GM20000 (cell line): Measurements from ENCODE around the gene CARD19.

ENCODE experiments used
- DNase-seq: peaks from one replicate; pipeline ENCODE4 v3.0.0; 2012; ENCODE audit warnings: low spot score
- CTCF ChIP-seq: IDR thresholded peaks from 2 replicates; pipeline ENCODE4 v1.5.1; 2012; ENCODE audit warnings: mild to moderate bottlenecking, control low read depth; ENCODE audit errors: extremely low read depth, missing control alignments

CARD19 gene

GRCh38 chr9:93077811-93078210 is 18.2 kb upstream of the CARD19 start:
- TF ChIP-seq CTCF, result no peak
- no peak for DNase-seq

- no peak for DNase-seq
- TF ChIP-seq CTCF, result no peak
Observed at GRCh38 chr9:93079371-93079770, 16.6 kb upstream of the CARD19 start.

GRCh38 chr9:93080406-93080805 is 15.6 kb upstream of the CARD19 start:
- DNase-seq, result no peak
- TF ChIP-seq CTCF, result no peak

- DNase-seq, result no peak
- no peak for TF ChIP-seq CTCF
Observed at GRCh38 chr9:93081081-93081529, 14.9 kb upstream of the CARD19 start.

- DNase-seq, result no peak
- TF ChIP-seq CTCF, result no peak
Observed at GRCh38 chr9:93081931-93082330, 14.1 kb upstream of the CARD19 start.

- no peak for DNase-seq
- no peak for TF ChIP-seq CTCF
Observed at GRCh38 chr9:93082841-93083411, 13.1 kb upstream of the CARD19 start.

- no peak for DNase-seq
- no peak for TF ChIP-seq CTCF
Observed at GRCh38 chr9:93083592-93084470, 12.2 kb upstream of the CARD19 start.
